ENCODE measurements around the gene TSR2. TPM values are rescaled to one million over a fixed set of nuclear protein-coding genes. Genes with fewer than 3 reads are reported as not detected.

The TSR2 gene
- total RNA-seq (2013; cell fraction: nucleolus; rRNA removed): 6.6 and 7.9 TPM in 2 replicates
- 16.4 and 19.4 TPM in 2 replicates for total RNA-seq (2014; rRNA removed)
- 28.7 and 31.5 TPM in 2 replicates for total RNA-seq (2014; rRNA removed; fragmentation: Illumina TruSeq; extraction: Trizol)
- total RNA-seq (2021): 32.5 and 34.4 TPM in 2 replicates
- polyA plus RNA-seq (2011; ENCODE audit: low read depth): 37.5 TPM
- 21.9 and 23.3 TPM in 2 replicates for polyA plus RNA-seq (2011; rRNA removed)
- 20.6 and 22.1 TPM in 2 replicates for polyA plus RNA-seq (2011; cell fraction: cytosol; rRNA removed)
- polyA plus RNA-seq (2011; cell fraction: nucleus; rRNA removed): 11.7 and 13.1 TPM in 2 replicates
- 30.7 and 47.3 TPM in 2 replicates for polyA plus RNA-seq (2012)
- polyA plus RNA-seq (2014; fragmentation: Illumina TruSeq; extraction: Trizol): 52.1 and 58.4 TPM in 2 replicates
- polyA plus RNA-seq (2014; fragmentation: Nextera tagmentation; extraction: Ambion mirVana): 10 to 100 TPM in 1 of 2 experiments, 1 to 10 TPM in 1; 8.5 to 22.0 TPM
- 30.1 and 34.0 TPM in 2 replicates for polyA plus RNA-seq (2014; rRNA removed)
- 10 to 100 TPM; 62.0 to 73.2 TPM for polyA plus RNA-seq (2016; fragmentation: Nextera tagmentation; extraction: Ambion mirVana)
- polyA minus RNA-seq (2011; rRNA and poly(A)+ RNA removed): 4.4 and 5.4 TPM in 2 replicates
- polyA minus RNA-seq (2011; cell fraction: cytosol; rRNA and poly(A)+ RNA removed): 3.1 and 4.9 TPM in 2 replicates
- polyA minus RNA-seq (2011; cell fraction: nucleus; rRNA and poly(A)+ RNA removed): 1.6 and 3.3 TPM in 2 replicates
- Bru-seq, nascent RNA: percentile 90 among the genes with signal in this experiment
- BruChase-seq, experiment 1, labeled RNA remaining after a 6-hour chase: percentile 93 among the genes with signal in this experiment
- percentile 92 among the genes with signal in this experiment for BruChase-seq, experiment 2, labeled RNA remaining after a 2-hour chase
- long read RNA-seq, experiment 1, transcript TSR2-201 (5 exons, 1,534 nt): major isoform, 61 of 70 reads
- long read RNA-seq, experiment 1, partial matches to known transcripts: 1 of 70 reads
- long read RNA-seq, experiment 1, other reads (novel, unspliced or antisense): 8 of 70 reads
- long read RNA-seq, experiment 2, transcript TSR2-201 (5 exons, 1,534 nt): major isoform, 68 of 76 reads
- long read RNA-seq, experiment 2, partial matches to known transcripts: 1 of 76 reads
- long read RNA-seq, experiment 2, other reads (novel, unspliced or antisense): 7 of 76 reads

- Histone ChIP-seq H2AFZ (ENCODE audit: control insufficient read depth, low read depth, low read length) (peak within 1 kb of the TSS; percentile 72), H3K9ac (ENCODE audit: control insufficient read depth, insufficient read depth, low read length) (peak within 1 kb of the TSS; percentile 58), H3K27me3 (replicated peaks in 1 of 2; ENCODE audit: control insufficient read depth in 2 of 2, insufficient read depth in 2 of 2, low read length in 1 of 2) (no peaks in the 10 kb centered on the region), H3K36me3 (ENCODE audit: control insufficient read depth in 2 of 2, insufficient read depth in 2 of 2, low read length in 1 of 2) (peaks cover 0 to 2% of the 10 kb centered on the region in 2 experiments; a peak in 2 of 4 replicates), H4K20me1 (ENCODE audit: control insufficient read depth, insufficient read depth) (no peaks in the 10 kb centered on the region), H3K4me1 (ENCODE audit: control insufficient read depth, insufficient read depth, low read length) (no peaks in the 10 kb centered on the region; the same call in 1 of the 2 replicates), H3K9me3 (replicated peaks; ENCODE audit: control insufficient read depth, insufficient read depth, low read length) (no peaks in the 10 kb centered on the region), H3K79me2 (ENCODE audit: control insufficient read depth, insufficient read depth, low read length) (peaks cover 22% of the 10 kb centered on the region), H3K27ac (ENCODE audit: control insufficient read depth, insufficient read depth) (peak within 1 kb of the TSS; percentile 17; the same call in 1 of the 2 replicates), H3K4me2 (ENCODE audit: control insufficient read depth, insufficient read depth) (peak within 1 kb of the TSS; percentile 59), H3K4me3 (peak within 1 kb of the TSS; percentile 62)
- 32% methylated on average over 38 of the region's 40 CpGs for WGBS (ENCODE audit: insufficient coverage, insufficient replicate concordance, low lambda C conversion rate, missing lambda C conversion rate)
- intact Hi-C loops (cut with micrococcal nuclease; ENCODE audit: unreplicated experiment): loop anchor here (1.0 to 5.0 kb wide), 2 partner anchors 91 to 398 kb away; partner anchors contain the start of gene PHF8
- ChIA-PET SMC1A (ENCODE audit: uncharacterized antibody, unreplicated experiment) (interaction anchor here (1.8 kb wide), 1 partner anchor 21 kb away, joined by 3 read pairs; no protein-coding TSS in a partner anchor), RAD21 (ENCODE audit: unreplicated experiment) (interaction anchor here (0.8 to 1.8 kb wide), 3 partner anchors 10 to 397 kb away, joined by 3 to 5 read pairs (median 3); partner anchors contain the start of gene FAM120C), CTCF (interaction anchor here (1.0 kb wide), 1 partner anchor 397 kb away, joined by 3 read pairs; no protein-coding TSS in a partner anchor), POLR2A (interaction anchor here (0.6 to 1.1 kb wide), 4 partner anchors 10 to 199 kb away, joined by 3 to 8 read pairs (median 4); no protein-coding TSS in a partner anchor)
- no TSS peak for BruUV-seq (replicated peaks)
- in situ Hi-C loops (cut with MboI): no loop called here
- ATAC-seq: peak; percentile 98
- DNase-seq (ENCODE audit: low read depth, low spot score): peak; percentile 60
- peak; percentile 95 for FAIRE-seq
- no peak for TF ChIP-seq STAT1 (conservative IDR thresholded peaks at IDR 0.05)
- peak; percentile 88 for TF ChIP-seq USF1 (IDR thresholded peaks at IDR 0.05; ENCODE audit: borderline replicate concordance, extremely low read length, insufficient read depth, low read depth, low read length)
- TF ChIP-seq NFYB (IDR thresholded peaks at IDR 0.05; ENCODE audit: insufficient read depth, low read depth, low read length): 0 out of 2 replicates have a peak, but pooled peaks have one; percentile 62
- TF ChIP-seq SKIL (IDR thresholded peaks at IDR 0.05; ENCODE audit: low read depth, poor library complexity, severe bottlenecking): peak; percentile 52
- TF ChIP-seq CHD2 (IDR thresholded peaks at IDR 0.05; ENCODE audit: borderline replicate concordance, low read depth, low read length): peak; percentile 46; the same call in 1 of the 2 replicates
- peak; percentile 54; the same call in 1 of the 2 replicates for TF ChIP-seq POLR2AphosphoS2 (IDR thresholded peaks at IDR 0.05; ENCODE audit: low read depth, low read length)
- TF ChIP-seq PKNOX1 (IDR thresholded peaks at IDR 0.05): peak; percentile 72
- no peak for TF ChIP-seq IRF5 (IDR thresholded peaks at IDR 0.05; ENCODE audit: borderline replicate concordance)
- TF ChIP-seq ETV6 (conservative IDR thresholded peaks at IDR 0.05 in 1 of 2, IDR thresholded peaks at IDR 0.05 in 1 of 2; ENCODE audit: borderline replicate concordance in 1 of 2, low read depth in 1 of 2): no peak
These were observed at the start of gene TSR2 for GRCh38 chrX:54439960-54440871. Gene TSR2 (plus strand): TSS chrX:54440404. CDS start chrX:54440422, 18 bp downstream.
